ENCODE results near the gene CDK16. TPM values are rescaled to one million over a fixed set of nuclear protein-coding genes. Genes with fewer than 3 reads are reported as not detected.
"Not testable (repeated sequence)": the region's sequence is repeated elsewhere in the genome, so short reads cannot be mapped to it uniquely, and the experiment has no call there.

CDK16 gene
- total RNA-seq, 2 experiments from 2014 or later: 64.3 to 68.8 TPM

GRCh38 chrX:47247206-47247998 is 28.9 kb downstream of the CDK16 start:
- H3K9me3 Mint-ChIP-seq: no peaks in the 10 kb centered on the region
- no peak overlapping the region for H3K4me3 Mint-ChIP-seq

GRCh38 chrX:47247999-47248320 is 29.5 kb downstream of the CDK16 start:
- POLR2A ChIA-PET: no interaction called here
- no peak overlapping the region for H3K4me3 Mint-ChIP-seq
- H3K9me3 Mint-ChIP-seq: no peaks in the 10 kb centered on the region
- CTCF ChIA-PET: no interaction called here
- no peak for DNase-seq
- no peaks in the 10 kb centered on the region for H3K27me3 Mint-ChIP-seq
- peaks cover 7% of the 10 kb centered on the region for H3K36me3 Mint-ChIP-seq
- peak overlapping the region; percentile 42 for H3K27ac Mint-ChIP-seq
- intact Hi-C loops (cut with micrococcal nuclease): no loop called here
- H3K4me1 Mint-ChIP-seq (ENCODE audit: low read depth): peaks cover 22% of the 10 kb centered on the region

More at GRCh38 chrX:47247206-47247998, 28.9 kb downstream of the CDK16 start:
- H3K27ac Mint-ChIP-seq: peak overlapping the region; percentile 42
- intact Hi-C loops (cut with micrococcal nuclease): no loop called here
- DNase-seq: peak; percentile 60
- CTCF ChIA-PET: no interaction called here
- H3K4me1 Mint-ChIP-seq (ENCODE audit: low read depth): peaks cover 22% of the 10 kb centered on the region
- no peaks in the 10 kb centered on the region for H3K27me3 Mint-ChIP-seq
- H3K36me3 Mint-ChIP-seq: peaks cover 7% of the 10 kb centered on the region
- POLR2A ChIA-PET: no interaction called here

- no peak overlapping the region for H3K4me3 Mint-ChIP-seq
- H3K4me1 Mint-ChIP-seq (ENCODE audit: low read depth): peaks cover 22% of the 10 kb centered on the region
- H3K27ac Mint-ChIP-seq: no peak overlapping the region
- ChIA-PET POLR2A (no interaction called here), CTCF (no interaction called here)
- H3K36me3 Mint-ChIP-seq: peaks cover 7% of the 10 kb centered on the region
- intact Hi-C loops (cut with micrococcal nuclease): no loop called here
- no peaks in the 10 kb centered on the region for H3K27me3 Mint-ChIP-seq
- DNase-seq: no peak
- no peaks in the 10 kb centered on the region for H3K9me3 Mint-ChIP-seq
These were observed 30.1 kb downstream of the CDK16 start for GRCh38 chrX:47248576-47248975.

- Mint-ChIP-seq H3K36me3 (peaks cover 7% of the 10 kb centered on the region), H3K27me3 (no peaks in the 10 kb centered on the region), H3K4me1 (ENCODE audit: low read depth) (peaks cover 22% of the 10 kb centered on the region), H3K27ac (peak overlapping the region; percentile 33), H3K9me3 (no peaks in the 10 kb centered on the region), H3K4me3 (no peak overlapping the region)
- CTCF ChIA-PET: no interaction called here
- intact Hi-C loops (cut with micrococcal nuclease): no loop called here
- POLR2A ChIA-PET: interaction anchor here (0.8 kb wide), 1 partner anchor 17 kb away, joined by 3 read pairs; no protein-coding TSS in a partner anchor
- DNase-seq: no peak
These were observed 31.5 kb downstream of the CDK16 start for GRCh38 chrX:47250017-47250347.

- H3K27me3 Mint-ChIP-seq; intact Hi-C loops (cut with micrococcal nuclease); DNase-seq; POLR2A ChIA-PET; H3K4me3 Mint-ChIP-seq; CTCF ChIA-PET; H3K36me3 Mint-ChIP-seq; H3K4me1 Mint-ChIP-seq (ENCODE audit: low read depth); H3K9me3 Mint-ChIP-seq; H3K27ac Mint-ChIP-seq: not testable (repeated sequence)
These were observed 39.1 kb downstream of the CDK16 start for GRCh38 chrX:47257620-47258019.

GRCh38 chrX:47264483-47265173 is 46.1 kb downstream of the CDK16 start:
- peak overlapping the region; percentile 61 for H3K27ac Mint-ChIP-seq
- H3K4me1 Mint-ChIP-seq (ENCODE audit: low read depth): peaks cover 14% of the 10 kb centered on the region
- POLR2A ChIA-PET: interaction anchor here (1.0 kb wide), 1 partner anchor 32 kb away, joined by 3 read pairs; the partner anchor contains the start of gene USP11

GRCh38 chrX:47266643-47267042 is 48.2 kb downstream of the CDK16 start:
- H3K27me3 Mint-ChIP-seq: no peaks in the 10 kb centered on the region
- peak; percentile 24 for DNase-seq
- no peak overlapping the region for H3K4me3 Mint-ChIP-seq
- ChIA-PET POLR2A (interaction anchor here (0.7 kb wide), 1 partner anchor 76 kb away, joined by 3 read pairs; no protein-coding TSS in a partner anchor), CTCF (no interaction called here)
- intact Hi-C loops (cut with micrococcal nuclease): no loop called here
- peaks cover 14% of the 10 kb centered on the region for H3K4me1 Mint-ChIP-seq (ENCODE audit: low read depth)
- no peak overlapping the region for H3K27ac Mint-ChIP-seq
- no peaks in the 10 kb centered on the region for H3K36me3 Mint-ChIP-seq
- H3K9me3 Mint-ChIP-seq: no peaks in the 10 kb centered on the region

More at GRCh38 chrX:47264483-47265173, 46.1 kb downstream of the CDK16 start:
- H3K27me3 Mint-ChIP-seq: no peaks in the 10 kb centered on the region
- intact Hi-C loops (cut with micrococcal nuclease): no loop called here
- DNase-seq: peak; percentile 44
- no peaks in the 10 kb centered on the region for H3K36me3 Mint-ChIP-seq
- no peak overlapping the region for H3K4me3 Mint-ChIP-seq
- H3K9me3 Mint-ChIP-seq: no peaks in the 10 kb centered on the region
- CTCF ChIA-PET: no interaction called here

- H3K36me3 Mint-ChIP-seq: no peaks in the 10 kb centered on the region
- no peaks in the 10 kb centered on the region for H3K9me3 Mint-ChIP-seq
- ChIA-PET POLR2A (no interaction called here), CTCF (no interaction called here)
- H3K27ac Mint-ChIP-seq: no peak overlapping the region
- intact Hi-C loops (cut with micrococcal nuclease): no loop called here
- no peaks in the 10 kb centered on the region for H3K27me3 Mint-ChIP-seq
- no peak for DNase-seq
- H3K4me3 Mint-ChIP-seq: no peak overlapping the region
- H3K4me1 Mint-ChIP-seq (ENCODE audit: low read depth): peaks cover 2% of the 10 kb centered on the region
These were observed 53.5 kb downstream of the CDK16 start for GRCh38 chrX:47272013-47272408.

- no peak for DNase-seq
- Mint-ChIP-seq H3K4me3 (no peak overlapping the region), H3K36me3 (no peaks in the 10 kb centered on the region), H3K4me1 (ENCODE audit: low read depth) (no peaks in the 10 kb centered on the region), H3K27me3 (no peaks in the 10 kb centered on the region), H3K27ac (no peak overlapping the region), H3K9me3 (no peaks in the 10 kb centered on the region)
- ChIA-PET CTCF (no interaction called here), POLR2A (no interaction called here)
- intact Hi-C loops (cut with micrococcal nuclease): no loop called here
These were observed 54.7 kb downstream of the CDK16 start for GRCh38 chrX:47273011-47273730.

GRCh38 chrX:47278691-47279090 is 60.2 kb downstream of the CDK16 start:
- H3K9me3 Mint-ChIP-seq: no peaks in the 10 kb centered on the region
- H3K27ac Mint-ChIP-seq: no peak overlapping the region
- no peaks in the 10 kb centered on the region for H3K4me1 Mint-ChIP-seq (ENCODE audit: low read depth)
- H3K4me3 Mint-ChIP-seq: no peak overlapping the region
- no peak for DNase-seq
- no peaks in the 10 kb centered on the region for H3K27me3 Mint-ChIP-seq
- ChIA-PET CTCF (no interaction called here), POLR2A (interaction anchor here (0.7 kb wide), 1 partner anchor 34 kb away, joined by 3 read pairs; no protein-coding TSS in a partner anchor)
- no peaks in the 10 kb centered on the region for H3K36me3 Mint-ChIP-seq
- intact Hi-C loops (cut with micrococcal nuclease): no loop called here
